CD4-positive, alpha-beta T cell treated with Interleukin-10 for 1 hour (primary cell): ENCODE data around the gene PES1.
"Not testable (repeated sequence)": the region's sequence is repeated elsewhere in the genome, so short reads cannot be mapped to it uniquely, and the experiment has no call there.

Experiments
- DNase-seq: peaks from one replicate; pipeline ENCODE4 v3.0.0-alpha.2; 2020

Gene PES1

DNA sequence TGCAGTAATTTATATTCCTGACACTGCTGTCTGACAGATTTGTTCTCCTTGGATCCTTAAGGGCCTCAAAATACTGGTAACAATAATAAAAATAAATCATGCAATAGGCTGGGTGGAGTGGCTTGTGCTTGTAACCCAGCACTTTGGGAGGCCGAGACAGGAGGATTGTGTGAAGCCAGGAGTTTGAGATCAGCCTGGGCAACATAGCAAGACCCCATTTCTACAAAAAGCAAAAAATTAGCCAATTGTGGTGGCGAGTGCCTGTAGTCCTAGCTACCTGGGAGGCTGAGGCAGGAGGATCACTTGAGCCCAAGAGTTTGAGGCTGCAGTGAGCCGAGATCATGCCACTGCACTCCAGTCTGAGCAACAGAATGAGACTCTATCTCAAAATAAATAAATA, 39.9 kb downstream of the PES1 start:
- not testable (repeated sequence) for DNase-seq

DNA sequence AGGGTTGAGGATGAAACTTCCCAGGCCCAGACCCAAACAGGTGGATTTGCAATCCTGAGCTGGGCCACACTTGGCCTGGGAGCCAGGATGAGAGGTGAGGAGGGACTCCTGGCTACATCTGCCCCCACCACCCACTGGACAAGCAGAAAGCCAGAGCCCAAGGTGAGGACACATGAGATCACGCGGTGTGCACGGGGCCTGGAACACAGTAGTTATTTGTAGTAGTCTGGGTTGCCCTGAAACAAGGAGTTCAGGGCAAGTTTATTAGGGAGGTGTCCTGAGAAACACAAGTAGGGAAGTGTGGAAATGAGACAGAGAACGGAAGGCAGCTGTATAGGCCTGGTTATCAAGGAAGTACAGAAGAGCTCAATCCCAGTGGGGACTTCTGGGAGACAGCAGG, 44.5 kb downstream of the PES1 start:
- DNase-seq, result no peak

DNA sequence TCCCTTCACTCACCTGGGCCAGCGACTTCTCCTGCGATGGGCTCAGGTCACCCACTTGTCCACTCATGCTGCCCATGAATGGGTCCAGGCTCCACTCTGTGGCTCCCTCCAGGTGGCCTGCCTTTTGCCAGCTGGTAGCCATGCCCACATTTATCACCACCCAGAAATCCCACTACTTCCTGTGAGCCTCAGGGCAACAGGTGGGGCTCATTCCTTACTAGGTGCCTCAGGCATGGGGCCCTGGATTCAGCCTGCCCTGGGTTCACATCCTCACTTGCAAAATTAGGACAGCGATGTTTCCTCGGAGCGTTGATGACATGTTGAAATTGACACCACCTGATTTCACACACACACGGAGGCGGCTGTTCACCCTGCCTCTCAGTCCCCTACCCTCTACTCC, 45.1 kb downstream of the PES1 start, which contains the start of gene SEC14L6:
TSS of gene SEC14L6 (minus strand) at position 126 of the 400 bp plus-strand sequence. CDS start at position 67, 59 bp downstream.
- no peak for DNase-seq

DNA sequence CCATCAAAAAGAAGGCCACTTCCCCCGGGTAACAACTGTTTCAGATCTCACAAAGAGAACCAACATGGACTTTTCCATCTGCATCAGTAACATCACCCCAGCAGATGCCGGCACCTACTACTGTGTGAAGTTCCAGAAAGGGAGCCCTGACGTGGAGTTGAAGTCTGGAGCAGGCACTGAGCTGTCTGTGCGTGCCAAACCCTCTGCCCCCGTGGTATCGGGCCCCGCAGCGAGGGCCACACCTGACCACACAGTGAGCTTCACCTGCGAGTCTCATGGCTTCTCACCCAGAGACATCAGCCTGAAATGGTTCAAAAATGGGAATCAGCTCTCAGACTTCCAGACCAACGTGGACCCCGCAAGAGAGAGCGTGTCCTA, 48.9 kb downstream of the PES1 start:
- no peak for DNase-seq

DNA sequence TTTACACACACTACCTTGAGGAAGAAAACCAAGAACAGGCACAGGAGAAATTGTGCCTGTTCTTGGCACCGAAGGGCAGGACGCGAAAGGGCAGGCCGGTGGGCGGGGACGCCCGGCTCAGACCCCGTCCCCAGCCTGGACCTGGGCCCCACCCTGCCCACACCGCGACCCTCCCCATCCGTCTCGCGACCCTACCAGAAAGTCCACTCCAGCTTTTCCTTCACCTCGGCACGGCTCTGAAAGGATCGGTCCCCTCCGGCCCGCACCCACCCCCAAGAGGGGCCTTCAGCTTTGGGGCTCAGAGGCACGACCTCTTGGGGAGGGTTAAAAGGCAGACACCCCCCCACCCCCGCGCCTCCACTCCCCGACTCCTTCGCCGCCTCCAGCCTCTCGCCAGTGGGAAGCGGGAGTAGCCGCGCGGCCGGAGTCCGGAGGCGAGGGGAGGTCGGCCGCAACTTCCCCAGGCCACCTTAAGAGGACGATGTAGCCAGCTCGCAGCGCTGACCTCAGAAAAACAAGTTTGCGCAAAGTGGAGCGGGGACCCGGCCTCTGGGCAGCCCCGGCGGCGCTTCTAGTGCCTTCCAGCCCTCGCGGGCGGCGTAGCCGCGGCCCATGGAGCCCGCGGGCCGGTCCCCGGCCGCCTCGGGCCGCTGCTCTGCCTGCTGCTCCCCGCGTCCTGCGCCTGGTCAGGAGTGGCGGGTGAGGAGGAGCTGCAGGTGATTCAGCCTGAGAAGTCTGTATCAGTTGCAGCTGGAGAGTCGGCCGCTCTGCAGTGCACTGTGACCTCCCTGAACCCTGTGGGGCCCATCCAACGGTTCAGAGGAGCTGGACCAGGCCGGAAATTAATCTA, 49.5 kb downstream of the PES1 start:
- no peak for DNase-seq

DNA sequence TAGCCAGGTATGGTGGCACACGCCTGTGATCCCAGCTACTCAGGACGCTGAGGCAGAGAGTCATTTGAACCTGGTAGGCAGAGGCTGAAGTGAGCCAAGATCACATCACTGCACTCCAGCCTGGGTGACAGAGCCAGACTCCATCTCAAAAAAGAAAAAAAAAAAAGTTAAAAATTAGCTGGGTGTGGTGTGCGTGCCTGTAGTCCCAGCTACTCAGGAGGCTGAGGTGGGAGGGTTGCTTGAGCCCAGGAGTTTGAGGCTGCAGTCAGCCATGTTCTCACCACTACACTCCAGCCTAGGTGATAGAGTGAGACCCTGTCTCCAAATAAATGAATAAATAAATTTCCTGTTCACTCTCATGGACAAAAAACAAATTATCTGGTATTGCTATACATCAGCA, 50.2 kb downstream of the PES1 start:
- not testable (repeated sequence) for DNase-seq

DNA sequence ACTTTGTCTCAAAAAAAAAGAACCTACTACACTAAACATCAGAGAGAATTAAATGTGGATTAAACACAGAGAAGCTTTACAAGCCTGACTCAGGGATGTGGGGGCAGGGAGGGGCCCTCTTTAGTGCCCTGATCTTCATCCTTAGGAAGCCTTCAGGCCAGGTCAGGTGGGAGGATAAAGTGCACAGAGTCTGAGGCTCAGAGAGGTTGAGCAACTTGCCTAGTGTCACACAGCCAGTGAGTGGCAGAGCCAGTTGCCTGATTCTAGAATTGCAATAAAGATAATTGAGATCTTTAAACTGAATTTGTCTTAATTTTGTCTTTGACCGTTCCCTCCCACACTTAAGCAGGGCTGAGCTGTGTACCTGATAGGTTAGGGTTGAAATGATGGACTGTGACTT, 52.3 kb downstream of the PES1 start:
- DNase-seq, result no peak

DNA sequence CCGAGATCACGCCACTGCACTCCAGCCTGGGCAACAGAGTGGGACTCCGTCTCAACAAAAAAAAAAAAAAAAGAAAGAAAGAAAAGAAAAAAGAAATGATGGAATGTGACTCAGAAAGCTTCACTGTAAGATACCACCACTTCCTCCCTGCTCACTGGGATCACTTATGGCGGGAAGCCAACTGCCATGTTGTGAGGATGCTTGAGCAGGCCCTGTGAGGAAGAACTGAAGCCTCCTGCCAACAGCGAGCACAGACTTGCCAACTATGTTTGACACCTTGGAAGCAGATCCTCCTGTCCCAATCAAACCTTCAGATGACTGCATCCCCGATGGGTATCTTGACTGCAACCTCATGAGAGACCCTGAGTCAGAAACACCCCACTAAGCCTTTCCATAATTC, 53.4 kb downstream of the PES1 start:
- DNase-seq, result no peak

DNA sequence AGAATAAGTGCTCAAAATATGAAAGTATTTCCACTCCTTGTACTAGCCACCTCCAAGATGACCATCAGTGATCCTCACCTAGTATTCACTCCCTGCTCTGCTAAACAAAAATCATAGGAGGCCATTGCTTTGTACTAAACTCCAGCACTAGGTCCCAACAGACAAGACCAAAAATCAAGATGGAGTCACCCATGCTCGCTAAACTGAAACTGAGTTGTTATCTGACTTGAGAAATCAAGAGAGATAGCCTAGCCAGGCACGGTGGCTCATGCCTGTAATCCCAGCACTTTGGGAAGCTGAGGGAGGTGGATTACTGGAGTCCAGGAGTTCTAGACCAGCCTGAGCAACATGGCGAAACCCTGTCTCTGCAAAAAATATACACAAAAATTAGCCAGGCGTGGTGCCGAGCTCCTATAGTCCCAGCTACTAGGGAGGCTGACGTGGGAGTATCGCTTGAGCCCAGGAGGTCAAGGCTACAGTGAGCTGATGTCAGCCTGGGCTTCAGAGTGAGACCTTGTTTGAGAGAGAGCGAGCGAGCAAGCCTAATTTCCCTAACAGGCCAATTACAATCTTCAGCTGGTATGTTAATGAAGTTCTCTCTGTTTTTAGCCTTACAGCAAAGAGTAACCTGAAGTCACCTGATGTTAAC, 54.5 kb downstream of the PES1 start:
- DNase-seq, result no peak

DNA sequence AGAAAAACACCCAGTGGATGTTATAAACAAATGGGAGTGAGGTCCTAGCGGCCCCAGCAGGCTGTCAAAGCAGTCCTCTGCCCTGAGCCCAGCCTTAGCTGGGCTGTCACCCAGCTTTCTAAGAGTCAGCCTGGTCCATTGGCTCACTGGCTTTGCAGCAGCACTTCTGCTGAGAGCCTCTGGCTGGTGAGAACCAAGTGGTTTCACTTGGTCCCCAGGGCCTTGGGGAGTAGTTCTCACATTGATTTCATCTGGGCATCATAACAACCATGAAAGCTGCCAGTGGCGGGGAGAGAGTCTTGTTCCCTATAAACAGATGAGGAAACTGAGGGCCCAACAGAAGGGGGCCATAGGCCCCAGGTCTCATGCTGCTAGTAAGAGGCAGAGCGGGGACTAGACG, 56.5 kb downstream of the PES1 start:
- DNase-seq, result no peak

DNA sequence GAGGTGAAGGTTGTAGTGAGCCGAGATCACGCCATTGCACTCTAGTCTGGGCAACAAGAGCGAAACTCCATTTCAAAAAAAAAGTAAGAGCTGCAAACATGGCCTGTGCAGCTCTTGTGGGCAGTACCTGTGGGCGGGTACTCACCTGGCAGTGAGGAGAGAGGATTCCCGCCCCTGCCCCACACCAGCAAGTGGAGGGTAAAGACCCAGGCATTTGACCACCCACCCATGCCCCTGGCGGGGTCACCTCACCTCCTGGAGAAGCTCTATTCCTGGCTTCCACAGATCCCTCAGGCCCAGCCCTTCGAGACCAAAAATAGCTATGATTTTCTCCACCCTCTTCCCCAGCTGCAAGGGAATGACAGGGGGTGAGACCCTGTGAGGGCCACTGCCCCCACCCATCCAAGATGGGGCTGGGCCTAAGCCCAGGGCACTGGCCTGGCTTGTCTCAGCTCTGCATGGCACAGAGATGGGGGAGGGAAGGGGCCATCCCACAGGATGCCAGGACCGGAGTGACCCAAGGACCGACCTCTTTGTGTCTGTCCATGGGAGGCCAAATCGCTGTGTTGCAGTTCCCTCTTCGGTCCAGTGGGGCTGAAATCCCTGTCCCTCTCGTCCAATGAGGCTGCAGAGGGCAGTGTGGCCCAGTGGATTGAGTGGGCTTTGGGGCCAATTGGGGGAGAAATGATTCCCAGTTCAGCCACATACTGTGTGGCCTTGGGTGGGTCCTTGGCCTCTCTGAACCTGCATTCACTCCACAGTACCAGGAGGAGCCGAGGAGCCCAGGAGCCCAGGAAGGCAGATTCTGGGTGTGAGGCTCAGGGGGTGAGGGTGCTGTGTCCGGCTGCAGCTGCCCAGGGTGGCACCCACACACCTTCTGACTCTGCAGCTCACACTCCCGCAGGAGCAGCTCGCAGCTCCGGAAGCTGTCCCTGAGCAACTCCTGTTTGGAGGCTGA, 59.8 kb downstream of the PES1 start:
- no peak for DNase-seq

DNA sequence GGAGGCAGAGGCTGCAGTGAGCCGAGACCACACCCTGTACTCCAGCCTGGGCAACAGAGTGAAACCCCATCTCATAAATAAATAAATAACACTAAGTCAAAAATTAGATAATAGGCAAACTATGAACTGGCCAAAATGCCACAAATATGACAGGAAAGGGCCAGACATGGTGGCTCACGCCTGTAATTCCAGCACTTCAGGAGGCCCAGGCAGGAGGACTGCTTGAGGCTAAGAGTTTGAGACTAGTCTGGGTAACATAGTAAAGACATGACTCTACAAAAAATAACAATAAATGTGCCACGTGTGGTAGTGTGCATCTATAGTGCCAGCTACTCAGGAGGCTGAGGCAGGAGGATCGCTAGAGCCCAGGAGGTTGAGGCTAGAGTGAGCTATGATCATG, 65.1 kb downstream of the PES1 start:
- DNase-seq, result no peak
